Measurements from ENCODE around the gene DNAJA2.

- TF ChIP-seq POLR2AphosphoS5 (IDR thresholded peaks at IDR 0.05) (no peak), CTCF (IDR thresholded peaks at IDR 0.05) (peak in 2 of 4 experiments; percentile 22)
These were observed 44.9 kb upstream of the DNAJA2 start for GRCh38 chr16:47018223-47018891.
